HG02852 (cell line): ENCODE results near the gene DYNLT5.
"Not testable (repeated sequence)": the region's sequence is repeated elsewhere in the genome, so short reads cannot be mapped to it uniquely, and the experiment has no call there.

Experiments
- ATAC-seq: cut with Tn5 transposase; IDR thresholded peaks from one replicate; pipeline ENCODE4 v1.9.1; 2021; ENCODE audit warnings: mild to moderate bottlenecking, moderate library complexity; ENCODE audit not compliant: unreplicated experiment

Gene DYNLT5

GRCh38 chr1:66785800-66786199 is 33.5 kb downstream of the DYNLT5 start:
- not testable (repeated sequence) for ATAC-seq

GRCh38 chr1:66787641-66788040 is 35.4 kb downstream of the DYNLT5 start:
- no peak for ATAC-seq

DNA sequence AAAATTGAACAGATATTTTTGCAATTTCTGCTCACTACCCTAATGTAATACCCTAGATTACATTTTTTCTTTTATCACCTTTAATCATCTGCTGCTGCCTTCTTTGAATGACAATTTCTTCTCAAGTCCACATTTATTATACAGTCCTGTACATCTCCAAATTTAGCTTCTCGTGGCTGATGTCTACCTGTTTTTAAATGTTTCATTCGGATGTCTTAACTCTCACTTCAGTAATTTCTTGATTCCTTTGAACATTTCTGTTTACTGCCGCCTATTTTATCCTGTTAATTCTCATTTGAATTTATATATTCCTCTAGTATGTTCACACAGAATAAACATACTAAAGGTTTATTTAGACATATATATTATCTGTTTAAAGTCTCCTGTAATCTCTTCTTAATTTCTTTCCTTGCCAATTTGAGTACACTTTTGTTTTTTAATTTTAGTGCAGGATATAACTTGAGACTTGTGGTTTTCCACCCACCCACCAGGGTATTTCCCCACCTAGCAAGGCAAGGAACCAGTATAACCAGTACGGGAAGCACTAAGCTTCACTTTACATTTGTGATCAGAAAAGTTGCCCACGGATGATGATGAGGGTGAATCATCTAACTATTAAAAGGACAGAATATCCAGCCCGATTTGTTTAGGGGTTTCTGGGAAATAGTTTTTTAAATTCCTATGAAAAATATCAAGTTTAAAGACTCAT is 36.1 kb downstream of the DYNLT5 start:
- ATAC-seq, result peak; percentile 94

DNA sequence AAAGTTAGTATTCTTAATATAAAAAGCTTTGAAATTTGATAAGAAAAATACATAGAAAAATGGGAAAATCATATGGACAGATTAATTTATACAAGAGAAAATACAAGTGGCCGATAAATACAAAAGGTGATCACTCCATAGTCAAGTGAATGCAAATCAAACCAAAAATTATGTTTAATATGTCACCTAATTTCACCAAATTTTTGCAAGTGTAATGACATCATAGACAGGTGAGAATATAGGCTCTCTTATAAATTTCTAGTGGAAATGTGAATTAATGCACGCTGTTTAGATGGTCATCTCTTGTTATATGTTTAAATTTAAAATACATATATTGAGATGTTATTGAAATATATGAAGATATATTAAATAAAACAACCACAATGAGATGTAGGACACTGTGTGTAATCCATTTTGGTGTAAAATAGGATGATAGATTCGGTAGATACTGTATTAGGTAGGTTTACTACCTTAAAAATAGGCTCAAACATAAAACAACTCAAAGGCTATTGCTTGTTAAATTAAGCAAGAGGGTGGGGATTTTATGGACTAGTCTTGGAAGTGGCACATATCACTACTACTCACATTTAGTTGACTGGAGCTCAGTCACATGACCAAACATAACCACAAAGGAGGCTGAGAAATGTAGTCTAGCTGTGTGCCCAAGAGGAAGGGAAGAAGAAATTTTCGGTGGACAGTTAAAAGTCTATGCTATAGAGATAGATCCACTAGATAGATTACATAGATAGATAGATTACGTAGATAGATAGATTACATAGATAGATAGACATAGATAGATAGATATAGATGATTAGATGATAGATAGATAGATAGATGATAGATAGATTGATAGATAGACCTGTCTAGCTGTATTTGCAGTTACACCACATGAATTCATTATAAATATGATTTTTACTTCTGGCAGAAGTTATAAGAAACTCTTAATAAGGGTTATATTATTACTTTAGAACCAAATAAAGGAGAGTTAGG is 39.7 kb downstream of the DYNLT5 start:
- ATAC-seq, result no peak

- not testable (repeated sequence) for ATAC-seq
Observed at GRCh38 chr1:66795839-66796238, 43.6 kb downstream of the DYNLT5 start.

DNA sequence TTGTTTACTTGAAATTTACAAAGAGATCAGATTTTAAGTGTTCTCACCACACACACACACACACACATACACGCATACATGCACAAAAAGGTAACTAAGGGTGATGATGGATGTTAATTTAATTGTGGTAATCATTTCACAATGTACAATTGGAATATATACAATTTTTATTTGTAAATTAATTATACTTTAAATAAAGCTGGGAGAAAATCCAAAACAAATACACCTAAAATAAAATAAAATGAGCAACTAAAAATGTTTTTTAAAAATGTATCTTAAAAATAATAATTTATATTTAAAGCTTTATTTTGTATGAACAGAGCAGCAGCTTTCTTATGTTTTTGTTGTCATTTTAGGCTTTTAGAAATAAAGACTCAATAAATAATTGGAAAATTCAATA is 57.0 kb downstream of the DYNLT5 start:
- no peak for ATAC-seq

- ATAC-seq, result no peak
Observed at GRCh38 chr1:66809736-66810326, 57.6 kb downstream of the DYNLT5 start.

- ATAC-seq, result no peak
Observed at GRCh38 chr1:66824771-66825170, 72.5 kb downstream of the DYNLT5 start.
